GM06990 (cell line): ENCODE data around the gene PPL.

Experiments
- DNase-seq: peaks from one replicate; pipeline ENCODE4 v3.0.0-alpha.2; 2011; ENCODE audit not compliant: insufficient read length; ENCODE audit errors: extremely low read depth
- H3K27me3 ChIP-seq: replicated peaks from 2 replicates; pipeline ENCODE4 v1.6.0; 2011; ENCODE audit warnings: low read length; ENCODE audit not compliant: control insufficient read depth, insufficient read depth
- H3K36me3 ChIP-seq: 2 replicates; pipeline ENCODE4 v1.5.1; 2011; ENCODE audit warnings: low read length; ENCODE audit not compliant: control insufficient read depth, insufficient read depth
- H3K4me3 ChIP-seq: replicated peaks from 2 replicates; pipeline ENCODE4 v1.5.1; 2011; ENCODE audit warnings: low read depth, mild to moderate bottlenecking, control low read depth, low read length
- CTCF ChIP-seq: IDR thresholded peaks from 2 replicates; pipeline ENCODE4 v1.5.1; 2011; ENCODE audit warnings: low read length, control low read depth, mild to moderate bottlenecking, inconsistent platforms; ENCODE audit not compliant: insufficient read depth, poor library complexity, severe bottlenecking

Gene PPL

GRCh38 chr16:4979736-4980660 is 43.0 kb upstream of the PPL start:
- no peak for TF ChIP-seq CTCF
- no peak for DNase-seq

GRCh38 chr16:4979164-4979563 is 42.2 kb upstream of the PPL start:
- no peaks in the 10 kb centered on the region for H3K36me3 ChIP-seq
- no peak for DNase-seq
- H3K4me3 ChIP-seq: no peak overlapping the region
- no peak for TF ChIP-seq CTCF
- no peaks in the 10 kb centered on the region; the same call in 1 of the 2 replicates for H3K27me3 ChIP-seq

More at GRCh38 chr16:4979736-4980660, 43.0 kb upstream of the PPL start:
- Histone ChIP-seq H3K4me3 (no peak overlapping the region), H3K27me3 (no peaks in the 10 kb centered on the region; the same call in 1 of the 2 replicates), H3K36me3 (no peaks in the 10 kb centered on the region)

DNA sequence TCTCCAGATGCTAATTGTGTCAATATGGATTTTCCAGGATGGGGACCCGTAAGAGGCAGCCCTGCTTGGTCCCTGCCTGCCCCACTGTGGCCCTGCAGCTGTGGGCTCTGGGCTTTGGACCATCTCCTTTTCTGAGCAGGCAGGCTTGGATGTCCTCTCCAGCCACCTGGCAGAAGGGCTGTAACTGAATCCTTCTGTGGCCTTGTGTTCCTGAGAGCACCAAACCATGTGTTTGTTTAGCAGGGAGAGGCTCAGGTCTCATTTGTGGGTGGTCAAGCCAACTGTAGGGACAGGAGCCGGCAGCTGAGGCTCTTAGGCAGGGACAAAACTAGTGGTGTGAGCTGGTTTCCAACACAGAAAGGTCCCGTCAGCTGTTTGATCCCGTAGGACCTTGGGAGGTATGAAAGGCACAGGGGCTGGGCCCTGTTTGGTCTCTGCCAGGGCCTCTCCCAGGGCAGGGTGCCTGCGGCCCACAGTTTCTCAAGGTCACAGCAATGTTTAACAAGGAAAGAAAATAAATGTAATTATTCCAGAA is 39.7 kb upstream of the PPL start:
- DNase-seq: no peak
- no peak for TF ChIP-seq CTCF
- Histone ChIP-seq H3K4me3 (no peak overlapping the region), H3K36me3 (no peaks in the 10 kb centered on the region), H3K27me3 (no peaks in the 10 kb centered on the region; the same call in 1 of the 2 replicates)

- Histone ChIP-seq H3K36me3 (no peaks in the 10 kb centered on the region), H3K4me3 (no peak overlapping the region), H3K27me3 (no peaks in the 10 kb centered on the region; the same call in 1 of the 2 replicates)
- peak; percentile 52 for DNase-seq
- TF ChIP-seq CTCF: no peak
Observed at GRCh38 chr16:4976079-4976478, 39.1 kb upstream of the PPL start.

DNA sequence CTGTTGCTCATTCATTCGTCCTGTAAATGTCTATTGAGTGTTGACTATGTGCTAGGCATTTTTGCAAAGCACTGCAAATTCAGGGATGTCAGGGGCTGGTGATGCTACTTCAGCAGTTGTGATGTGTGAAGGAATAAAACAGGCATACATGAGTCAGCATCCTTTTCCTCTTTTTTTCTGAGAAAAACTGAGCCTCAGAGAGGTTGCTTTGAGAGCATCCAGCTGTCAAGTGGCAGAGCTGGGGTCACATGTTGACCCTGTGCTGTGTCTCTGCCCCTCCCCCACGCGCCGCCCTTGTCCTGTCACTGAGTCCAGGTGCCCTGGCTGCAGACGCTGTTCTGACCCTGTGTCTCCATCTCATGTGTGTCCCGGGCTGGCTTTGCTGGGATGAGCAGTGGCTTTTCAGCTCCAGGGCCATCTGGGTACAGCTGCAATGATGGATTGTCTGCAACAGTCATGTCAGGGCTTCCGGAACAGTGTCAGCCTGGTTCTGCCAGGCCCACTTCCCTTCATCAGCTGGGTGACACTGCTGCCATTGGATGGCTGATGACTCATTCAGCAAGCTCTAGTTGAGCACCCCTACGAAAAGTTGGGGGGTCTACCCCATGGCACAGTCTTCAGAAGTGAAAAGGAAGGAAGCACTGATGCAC is 36.1 kb upstream of the PPL start:
- Histone ChIP-seq H3K4me3 (no peak overlapping the region), H3K36me3 (no peaks in the 10 kb centered on the region), H3K27me3 (no peaks in the 10 kb centered on the region; the same call in 1 of the 2 replicates)
- peak; percentile 46 for DNase-seq
- no peak for TF ChIP-seq CTCF
